ENCODE results near the gene PPM1L.

The PPM1L gene

GRCh38 chr3:160810362-160811236 lies 54.6 kb downstream of the PPM1L start:
- no peak for DNase-seq

GRCh38 chr3:160811237-160811548 lies 55.2 kb downstream of the PPM1L start:
- no peak for DNase-seq

- no peak for DNase-seq
Observed at GRCh38 chr3:160812304-160812703, 56.3 kb downstream of the PPM1L start.

GRCh38 chr3:160815280-160815679 lies 59.2 kb downstream of the PPM1L start:
- DNase-seq: no peak

- no peak for DNase-seq
Observed at GRCh38 chr3:160820022-160820421, 64.0 kb downstream of the PPM1L start.

- DNase-seq: no peak
Observed at GRCh38 chr3:160820430-160820829, 64.4 kb downstream of the PPM1L start.

- DNase-seq: no peak
Observed at GRCh38 chr3:160822936-160823335, 66.9 kb downstream of the PPM1L start.

GRCh38 chr3:160825311-160825800 lies 69.3 kb downstream of the PPM1L start:
- DNase-seq: no peak

GRCh38 chr3:160826408-160826807 lies 70.4 kb downstream of the PPM1L start:
- DNase-seq: no peak

GRCh38 chr3:160826991-160827390 lies 71.0 kb downstream of the PPM1L start:
- DNase-seq: no peak

- DNase-seq: no peak
Observed at GRCh38 chr3:160827516-160827915, 71.5 kb downstream of the PPM1L start.

- no peak for DNase-seq
Observed at GRCh38 chr3:160828880-160829279, 72.8 kb downstream of the PPM1L start.

GRCh38 chr3:160829486-160830009 lies 73.5 kb downstream of the PPM1L start:
- no peak for DNase-seq

GRCh38 chr3:160830796-160831195 lies 74.8 kb downstream of the PPM1L start:
- DNase-seq: no peak

GRCh38 chr3:160831401-160831800 lies 75.4 kb downstream of the PPM1L start:
- DNase-seq: no peak

- peak; percentile 83 for DNase-seq
Observed at GRCh38 chr3:160837394-160837980, 81.5 kb downstream of the PPM1L start.

- DNase-seq: no peak
Observed at GRCh38 chr3:160840590-160840989, 84.6 kb downstream of the PPM1L start.

- no peak for DNase-seq
Observed at GRCh38 chr3:160841455-160841854, 85.4 kb downstream of the PPM1L start.

GRCh38 chr3:160842021-160843005 lies 86.3 kb downstream of the PPM1L start:
- no peak for DNase-seq

- DNase-seq: no peak
Observed at GRCh38 chr3:160851629-160852210, 95.7 kb downstream of the PPM1L start.

- no peak for DNase-seq
Observed at GRCh38 chr3:160852856-160853255, 96.8 kb downstream of the PPM1L start.

- no peak for DNase-seq
Observed at GRCh38 chr3:160856450-160856849, 100.4 kb downstream of the PPM1L start.

Data from MV-4-11 (cell line).